Smooth muscle cell of the brain vasculature (primary cell): ENCODE measurements around the gene RC3H1.
"Not testable (repeated sequence)": the region's sequence is repeated elsewhere in the genome, so short reads cannot be mapped to it uniquely, and the experiment has no call there.

Experiments used
- DNase-seq: peaks from one replicate; pipeline ENCODE4 v3.0.0-alpha.2; 2012; ENCODE audit warnings: low read depth, low spot score

The RC3H1 gene

DNA sequence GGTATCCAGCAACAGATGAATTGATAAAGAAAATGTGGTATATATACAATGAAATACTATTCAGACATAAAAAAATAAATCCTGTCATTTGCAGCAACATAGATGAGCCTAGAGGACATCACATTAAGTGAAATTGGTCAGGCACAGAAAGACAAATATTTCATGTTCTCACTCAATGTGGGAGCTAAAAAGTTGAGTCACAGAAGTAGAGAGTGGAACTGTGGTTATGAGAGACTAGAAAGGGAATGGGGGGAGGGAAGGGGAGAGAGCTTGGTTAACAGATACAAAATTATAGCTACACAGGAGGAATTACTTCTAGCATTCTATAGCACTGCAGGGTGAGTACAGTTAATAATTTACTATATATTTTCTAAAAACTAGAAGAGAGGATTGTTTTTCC is 68.0 kb downstream of the RC3H1 start:
- DNase-seq: no peak

DNA sequence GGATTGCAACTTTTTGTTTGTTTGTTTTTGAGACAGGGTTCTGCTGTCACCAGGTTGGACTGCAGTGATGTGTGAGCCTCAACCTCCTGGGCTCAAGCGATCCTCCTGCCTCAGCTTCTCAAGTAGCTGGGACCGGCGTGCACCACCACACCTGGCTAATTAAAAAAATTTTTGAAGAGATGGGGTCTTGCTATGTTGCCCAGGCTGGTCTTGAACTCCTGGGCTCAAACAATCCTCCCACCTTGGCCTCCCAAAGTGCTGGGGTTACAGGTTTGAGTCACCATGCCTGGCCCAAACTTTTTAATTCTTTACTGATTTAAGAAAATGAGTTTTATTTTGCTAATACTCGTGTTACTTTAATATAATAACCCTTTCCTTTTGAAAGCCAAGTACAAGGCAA is 73.6 kb downstream of the RC3H1 start:
- DNase-seq: no peak

DNA sequence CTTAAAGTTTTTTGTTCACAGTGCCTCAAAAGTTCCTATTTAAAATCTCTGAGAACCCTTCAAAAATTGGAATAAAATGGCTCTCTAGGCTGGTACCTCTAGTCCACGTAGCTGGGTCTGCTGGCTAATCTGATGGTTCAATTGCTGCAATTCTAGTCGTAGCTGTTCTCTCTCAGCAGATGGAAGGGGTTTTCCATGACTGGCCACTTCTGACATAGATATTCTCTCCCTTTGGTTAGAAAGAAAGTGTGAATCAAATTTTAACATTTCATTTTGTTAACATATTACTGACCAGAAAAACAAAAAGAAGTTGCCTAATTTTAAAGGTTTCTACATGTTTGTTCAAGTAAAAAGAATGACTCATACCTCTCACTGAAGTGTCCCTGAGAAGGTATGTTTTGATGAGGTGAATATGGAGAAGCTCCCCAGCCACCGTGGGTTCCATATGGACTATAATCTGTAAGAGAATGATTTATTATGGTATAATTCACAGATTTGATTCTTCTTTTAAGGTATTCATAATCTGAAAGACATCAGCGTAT is 75.7 kb downstream of the RC3H1 start:
- DNase-seq: no peak

DNA sequence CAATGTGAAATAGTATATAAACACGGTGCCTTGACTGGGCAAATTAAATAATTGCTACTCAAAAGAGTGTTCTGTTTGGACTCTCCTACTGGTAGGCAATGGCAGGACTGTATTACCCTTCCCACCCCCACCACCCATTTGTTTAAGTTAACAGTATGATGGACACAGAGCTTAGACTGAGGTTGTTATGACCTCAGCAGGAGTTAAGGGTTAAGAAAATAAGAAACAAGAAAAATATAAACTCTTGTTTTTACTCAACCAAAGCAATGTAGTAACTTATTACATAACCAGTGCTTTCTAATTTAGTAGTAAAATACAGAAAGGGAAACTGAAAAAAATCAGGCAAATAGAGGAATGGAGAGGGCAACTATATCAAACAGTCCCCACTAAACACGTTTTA is 85.1 kb downstream of the RC3H1 start:
- DNase-seq: peak; percentile 29

DNA sequence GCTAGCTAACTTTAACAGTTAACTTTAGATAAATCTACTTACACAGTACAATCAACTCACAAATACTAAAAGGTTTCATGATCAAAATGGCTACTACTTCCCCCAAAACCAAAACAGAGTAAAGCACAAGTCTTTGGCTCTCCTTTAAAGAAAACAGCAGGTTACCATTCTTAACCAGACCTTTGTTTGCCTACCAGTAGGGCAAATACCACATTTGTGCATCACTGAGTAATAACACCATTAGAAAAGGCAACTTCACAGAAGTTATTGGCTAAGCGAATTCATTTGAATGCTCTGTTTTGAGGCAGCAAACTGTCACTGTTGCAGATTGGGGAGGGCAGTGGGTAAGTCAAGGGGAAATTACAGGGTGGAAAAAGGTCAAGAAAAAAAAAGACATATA is 87.7 kb downstream of the RC3H1 start:
- peak; percentile 49 for DNase-seq

DNA sequence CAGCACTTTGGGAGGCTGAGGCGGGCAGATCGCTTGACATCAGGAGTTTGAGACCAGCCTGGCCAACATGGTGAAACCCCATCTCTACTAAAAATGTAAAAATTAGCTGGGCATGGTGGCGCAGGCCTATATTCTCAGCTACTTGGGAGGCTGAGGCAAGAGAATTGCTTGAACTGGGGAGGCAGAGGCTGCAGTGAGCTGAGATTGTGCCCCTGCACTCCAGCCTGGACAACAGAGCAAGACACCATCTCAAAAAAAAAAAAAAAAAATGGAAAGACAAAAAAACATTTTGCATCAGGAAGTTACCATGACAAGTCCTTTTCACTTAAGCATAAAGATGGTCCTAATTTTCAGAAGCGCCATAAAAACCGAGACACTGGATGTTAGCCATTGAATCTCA is 91.6 kb downstream of the RC3H1 start:
- DNase-seq: not testable (repeated sequence)

DNA sequence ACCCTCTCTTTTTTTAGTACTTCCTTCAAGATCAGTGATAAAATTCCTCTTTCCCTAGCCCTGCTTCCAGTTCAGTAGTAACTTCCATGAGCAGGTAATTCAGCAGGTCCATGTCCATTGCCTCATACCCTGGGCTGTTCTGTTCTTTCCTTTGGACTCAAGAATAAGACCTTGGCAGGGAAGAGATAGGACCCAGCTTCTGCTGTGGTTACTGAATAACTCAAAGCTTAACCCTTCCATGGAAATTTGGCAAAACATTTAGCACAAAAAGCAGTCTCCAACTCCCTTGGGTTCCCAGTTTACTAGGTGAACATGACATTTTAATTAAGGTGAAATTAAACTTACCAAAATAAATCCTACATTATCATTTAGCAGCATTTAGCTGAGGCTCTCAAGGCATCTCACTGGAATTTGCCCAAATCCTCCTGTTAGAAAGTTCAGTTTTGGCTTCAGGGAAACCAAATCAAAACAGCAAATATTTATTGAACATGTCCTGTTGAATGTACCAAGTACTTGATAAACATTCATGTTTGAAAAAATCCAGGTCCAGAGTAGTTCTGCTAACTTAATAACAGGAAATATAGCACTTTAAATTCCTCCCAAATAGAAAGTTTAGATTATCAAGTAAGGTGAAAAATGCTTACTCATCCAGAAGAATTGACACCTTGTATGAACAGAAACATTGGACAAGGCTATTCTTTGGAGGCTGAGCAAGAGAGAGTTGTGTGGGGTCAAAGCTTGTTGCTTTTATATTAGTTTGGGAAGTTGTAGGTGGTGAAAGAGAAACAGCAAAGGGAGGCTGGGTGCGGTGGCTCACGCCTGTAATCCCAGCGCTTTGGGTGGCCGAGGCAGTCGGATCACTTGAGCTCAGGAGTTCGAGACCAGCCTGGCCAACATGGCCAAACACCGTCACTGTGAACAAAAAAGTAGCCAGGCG is 96.6 kb downstream of the RC3H1 start:
- no peak for DNase-seq

DNA sequence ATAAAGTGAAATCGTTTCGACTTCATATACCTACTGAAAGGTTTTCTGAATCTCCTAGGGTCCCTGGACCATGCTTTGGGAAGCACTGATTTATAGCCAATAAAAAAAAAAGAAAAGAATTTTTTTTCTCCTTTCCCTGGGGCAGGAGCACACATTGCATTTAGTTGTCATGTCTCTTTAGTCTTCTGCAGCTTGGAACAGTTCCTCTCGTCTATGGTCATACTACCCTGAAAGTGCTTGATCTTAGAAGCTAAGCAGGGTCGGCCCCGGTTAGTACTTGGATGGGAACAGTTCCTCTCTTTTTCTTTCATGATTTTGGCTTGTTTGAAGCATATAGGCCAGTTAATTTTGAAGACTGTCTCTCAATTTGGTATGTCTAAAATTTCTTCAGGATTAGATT is 101.3 kb downstream of the RC3H1 start:
- DNase-seq: no peak

DNA sequence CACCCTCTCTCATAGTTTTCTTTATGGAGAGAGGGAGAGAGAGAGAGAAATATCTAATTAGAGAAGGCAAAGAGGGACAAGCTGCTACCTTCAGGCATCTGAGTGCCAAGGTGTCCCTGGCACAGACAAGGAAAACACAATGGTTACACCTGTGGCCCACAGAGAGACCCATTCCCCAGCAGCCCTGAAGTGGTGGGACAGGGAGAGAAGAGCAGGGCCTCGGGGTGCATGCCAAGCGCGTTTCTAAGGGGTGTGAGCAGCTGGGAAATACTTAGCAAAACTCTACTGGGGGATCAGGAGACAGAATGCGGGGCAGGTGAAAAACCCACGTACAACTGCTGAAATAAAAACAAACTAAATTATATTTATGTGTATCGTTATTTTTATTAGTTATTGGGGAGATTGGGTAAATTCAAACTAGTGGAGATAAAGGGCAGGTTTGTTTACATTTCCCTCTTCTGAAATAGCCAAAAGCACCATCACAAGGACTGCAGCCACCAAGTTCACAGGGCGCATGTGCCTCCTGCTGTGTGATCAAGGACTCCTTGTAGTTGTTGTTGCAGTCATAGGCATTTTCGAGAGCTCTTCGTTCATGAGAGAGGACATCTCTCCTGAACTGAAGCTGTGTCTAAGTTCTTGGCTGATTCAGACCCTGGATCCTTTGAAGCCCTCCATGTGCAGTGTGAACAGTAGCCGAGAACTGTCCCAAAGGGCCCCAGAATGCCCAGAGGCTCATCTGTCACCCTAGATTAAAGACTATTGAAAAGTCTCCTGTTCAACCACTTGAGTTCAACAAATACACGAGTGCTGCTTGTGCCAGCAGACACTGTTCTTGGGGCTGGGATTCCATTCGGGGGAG is 104.3 kb downstream of the RC3H1 start:
- DNase-seq: no peak

DNA sequence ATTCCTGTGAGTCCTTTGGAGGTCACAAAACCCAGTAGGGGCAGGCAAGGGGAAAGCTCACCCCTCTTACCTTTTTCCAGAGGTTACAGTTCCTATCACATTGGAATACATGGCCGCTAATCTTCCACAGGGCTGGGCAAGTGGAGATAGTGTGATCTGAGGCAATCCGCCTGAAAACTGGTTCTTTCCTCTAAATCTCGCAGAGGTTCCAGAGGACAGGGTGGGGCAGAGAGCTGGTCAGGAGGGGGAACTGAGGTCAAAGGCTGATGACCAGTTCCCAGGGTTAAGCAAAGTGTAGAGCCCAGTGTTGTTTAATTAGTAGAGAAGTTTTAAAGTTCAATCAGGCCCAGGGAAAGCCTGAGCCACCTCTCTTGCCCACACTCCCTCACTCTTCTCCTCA is 105.0 kb downstream of the RC3H1 start, which contains the start of gene SERPINC1:
Gene SERPINC1 (minus strand): TSS at position 179 of the 400 bp plus-strand sequence. CDS start 68 bp downstream, at position 111.
- DNase-seq: no peak

DNA sequence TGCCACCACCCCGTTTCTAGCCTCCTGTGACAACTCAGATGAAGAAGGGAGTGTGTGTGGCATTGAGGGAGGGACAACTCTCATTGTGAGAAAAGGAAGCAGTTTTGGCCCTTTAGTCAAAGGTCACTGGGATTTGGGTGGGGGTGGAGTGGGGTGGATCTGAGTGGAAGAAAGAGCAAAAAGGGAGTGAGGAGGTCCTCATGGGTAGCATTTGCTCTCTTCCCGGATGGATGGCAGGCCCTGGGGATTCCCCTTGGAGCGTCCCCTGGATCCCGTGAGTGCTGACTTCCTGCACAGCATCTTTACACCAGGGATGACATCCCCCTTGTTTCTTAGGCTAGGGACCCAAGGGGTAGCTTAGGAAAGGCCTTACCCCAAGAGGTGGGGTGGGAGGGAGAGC is 105.5 kb downstream of the RC3H1 start:
- DNase-seq: no peak

DNA sequence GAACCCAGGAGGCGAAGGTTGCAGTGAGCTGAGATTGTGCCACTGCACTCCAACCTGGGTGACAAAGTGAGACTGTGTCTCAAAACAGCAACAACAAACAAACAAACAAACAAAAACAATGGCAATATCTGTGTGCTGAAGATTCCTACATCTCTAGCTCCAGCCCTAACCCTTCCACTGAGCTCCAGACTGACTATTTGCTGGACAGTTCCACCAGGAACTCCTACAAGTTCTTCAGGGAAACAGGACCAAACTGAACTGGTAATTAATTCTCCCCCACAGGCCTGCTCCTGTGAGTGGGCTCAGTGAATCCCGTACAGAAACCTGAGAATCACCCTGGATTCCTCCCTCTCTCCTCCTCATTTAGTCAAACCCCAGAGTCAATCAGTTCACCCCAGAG is 106.6 kb downstream of the RC3H1 start:
- DNase-seq: no peak

DNA sequence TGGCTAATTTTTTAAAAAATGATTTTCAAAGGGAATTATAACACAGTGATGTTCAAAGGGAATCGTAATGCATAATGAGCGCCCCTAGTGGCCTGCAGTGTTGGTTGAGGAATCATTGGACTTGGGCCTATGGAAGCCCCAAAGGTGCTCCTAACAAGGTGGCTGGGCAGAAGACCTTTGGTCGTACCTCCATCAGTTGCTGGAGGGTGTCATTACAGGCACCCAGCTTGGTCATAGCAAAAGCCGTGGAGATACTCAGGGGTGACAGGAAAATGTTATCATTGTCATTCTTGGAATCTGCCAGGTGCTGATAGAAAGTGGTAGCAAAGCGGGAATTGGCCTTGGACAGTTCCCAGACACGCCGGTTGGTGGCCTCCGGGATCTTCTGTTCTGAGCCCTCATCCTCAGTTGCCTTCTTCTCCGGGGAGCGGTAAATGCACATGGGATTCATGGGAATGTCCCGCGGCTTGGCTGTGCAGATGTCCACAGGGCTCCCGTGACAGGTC is 107.7 kb downstream of the RC3H1 start:
- no peak for DNase-seq

DNA sequence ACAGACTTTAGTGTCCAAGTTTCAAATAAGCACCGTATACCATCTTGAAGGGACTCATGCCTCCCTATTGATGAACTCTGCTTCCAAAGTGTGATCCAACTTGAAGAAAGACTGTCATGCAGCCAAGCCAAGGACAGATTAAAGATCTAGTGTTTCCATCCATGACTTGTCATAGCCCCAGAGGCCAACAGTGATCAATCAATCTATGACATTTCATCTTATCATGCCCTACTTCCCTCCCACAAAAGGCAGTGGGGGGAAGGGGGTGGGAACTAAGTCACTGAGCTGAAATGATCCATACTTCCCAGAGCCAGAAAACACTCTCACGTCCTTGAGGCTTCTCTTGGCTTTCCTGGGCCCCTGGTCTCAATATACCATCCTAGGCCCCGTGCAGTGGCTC is 109.0 kb downstream of the RC3H1 start:
- DNase-seq: no peak

DNA sequence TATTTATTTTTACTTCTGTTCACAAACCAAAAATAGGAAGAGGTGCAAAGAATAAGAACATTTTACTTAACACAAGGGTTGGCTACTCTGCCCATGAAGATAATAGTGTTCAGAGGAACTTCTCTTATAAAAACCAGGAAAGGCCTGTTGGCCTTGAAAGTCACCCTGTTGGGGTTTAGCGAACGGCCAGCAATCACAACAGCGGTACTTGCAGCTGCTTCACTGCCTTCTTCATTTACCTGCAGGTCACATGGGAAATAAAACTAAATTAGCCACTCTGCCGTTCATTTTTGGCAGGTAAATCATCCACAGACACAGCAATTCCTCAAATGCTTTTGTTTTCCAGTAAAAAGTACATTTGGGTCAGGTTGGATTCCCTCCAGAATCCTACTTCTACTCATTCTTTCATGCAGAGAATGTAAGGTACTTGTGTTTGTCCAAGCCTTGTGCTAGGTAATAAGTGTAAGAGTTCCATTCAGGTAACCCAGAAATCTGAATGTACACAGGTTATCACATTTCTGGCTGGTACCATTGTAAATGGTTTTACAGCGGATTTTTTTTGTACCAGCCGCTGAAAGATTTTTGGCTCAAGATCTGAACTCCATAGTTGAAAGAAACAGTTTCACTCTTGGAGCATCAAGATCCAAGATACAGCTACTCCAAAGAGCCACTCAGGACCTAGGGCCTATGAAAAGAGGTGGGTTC is 118.2 kb downstream of the RC3H1 start:
- DNase-seq: no peak

DNA sequence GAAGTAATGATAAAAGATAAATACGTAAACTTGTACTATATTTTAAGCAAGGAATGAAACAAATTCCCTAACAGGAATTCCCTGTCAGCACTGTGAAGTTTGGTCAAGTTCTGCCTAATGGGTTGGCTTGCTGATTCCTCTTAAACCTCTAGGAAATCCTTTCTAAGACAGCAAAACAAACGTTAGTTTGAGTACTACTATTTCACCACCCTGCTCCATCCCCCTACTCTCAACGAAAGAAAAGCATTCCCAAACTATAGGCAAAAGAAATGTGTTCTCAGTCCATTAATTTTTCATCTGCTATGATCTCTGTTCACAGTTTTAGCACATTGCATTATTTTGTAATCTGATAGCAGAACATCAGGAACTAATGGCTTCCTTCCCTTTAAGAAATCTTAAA is 121.2 kb downstream of the RC3H1 start:
- no peak for DNase-seq

DNA sequence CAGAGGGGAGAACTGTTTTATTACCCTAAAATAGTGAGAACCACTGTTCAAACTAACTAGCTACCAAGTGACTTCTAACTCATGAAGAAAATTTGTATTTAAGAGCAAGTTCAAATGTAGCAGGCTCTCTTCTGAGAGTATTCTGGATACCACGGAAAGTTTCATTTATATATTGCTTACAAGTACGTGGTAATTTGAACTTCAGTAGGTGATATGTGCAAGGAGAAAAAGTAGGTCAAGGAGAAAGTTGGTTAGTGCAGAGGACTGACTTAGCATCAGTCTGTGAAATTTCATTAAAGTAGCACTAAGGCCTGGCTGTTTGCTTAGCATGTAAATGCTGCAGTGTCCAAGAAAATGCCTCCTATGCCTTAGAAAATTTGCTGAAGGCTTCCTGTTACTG is 121.7 kb downstream of the RC3H1 start:
- no peak for DNase-seq

DNA sequence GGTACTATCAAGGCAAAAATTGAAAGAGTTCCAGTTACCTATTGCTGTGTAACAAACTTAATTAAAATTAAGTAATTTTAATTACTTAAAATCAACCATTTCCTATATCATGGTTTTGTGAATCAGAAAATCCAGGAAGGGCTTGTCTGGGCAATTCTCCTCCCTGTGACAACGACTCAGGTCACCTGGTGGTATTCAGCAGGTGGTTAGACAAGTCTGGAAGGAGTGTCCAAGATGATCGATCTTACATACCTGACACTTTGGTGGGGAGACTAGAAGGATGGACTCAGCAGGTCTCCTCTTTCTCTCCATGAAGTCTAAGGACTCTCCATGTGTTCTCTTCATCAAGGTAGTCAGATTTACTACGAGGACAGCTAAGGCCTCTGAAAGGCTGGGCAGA is 128.0 kb downstream of the RC3H1 start:
- no peak for DNase-seq

DNA sequence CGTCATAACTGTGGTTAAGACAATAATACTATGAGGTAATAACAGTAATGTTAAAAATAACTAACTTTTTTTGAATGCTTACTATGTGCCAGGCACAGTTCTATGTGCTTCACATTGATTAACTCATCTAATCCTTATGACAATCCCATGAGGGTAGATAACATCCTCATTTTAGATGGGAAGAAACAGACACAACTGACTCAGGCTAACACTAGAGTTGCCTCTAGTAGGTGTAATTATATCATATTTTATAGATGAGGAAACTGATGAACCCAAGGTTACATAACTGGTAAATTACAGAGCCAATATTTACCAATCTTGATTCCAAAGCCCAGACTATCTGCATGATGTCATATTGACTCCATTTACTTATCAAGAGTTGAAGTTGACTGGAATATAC is 128.5 kb downstream of the RC3H1 start:
- DNase-seq: no peak

DNA sequence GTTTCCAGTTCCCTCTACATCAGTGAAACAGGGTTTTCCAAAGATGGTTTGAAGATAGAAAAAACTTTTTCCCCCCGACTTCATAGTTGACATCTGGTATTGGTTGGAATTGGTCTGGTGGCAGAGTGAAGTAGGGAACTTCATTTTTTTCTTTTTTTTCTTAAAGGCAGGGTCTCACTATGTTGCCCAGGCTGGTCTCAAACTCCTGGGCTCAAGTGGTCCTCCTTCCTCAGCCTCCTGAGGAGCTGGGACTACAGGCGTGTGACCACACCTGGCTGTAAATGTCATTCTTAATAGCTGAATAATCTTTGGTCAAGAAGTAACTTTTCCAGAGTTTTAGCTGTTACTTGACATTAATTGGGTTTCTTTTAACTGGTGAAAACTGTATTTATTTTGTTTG is 132.3 kb downstream of the RC3H1 start:
- no peak for DNase-seq

DNA sequence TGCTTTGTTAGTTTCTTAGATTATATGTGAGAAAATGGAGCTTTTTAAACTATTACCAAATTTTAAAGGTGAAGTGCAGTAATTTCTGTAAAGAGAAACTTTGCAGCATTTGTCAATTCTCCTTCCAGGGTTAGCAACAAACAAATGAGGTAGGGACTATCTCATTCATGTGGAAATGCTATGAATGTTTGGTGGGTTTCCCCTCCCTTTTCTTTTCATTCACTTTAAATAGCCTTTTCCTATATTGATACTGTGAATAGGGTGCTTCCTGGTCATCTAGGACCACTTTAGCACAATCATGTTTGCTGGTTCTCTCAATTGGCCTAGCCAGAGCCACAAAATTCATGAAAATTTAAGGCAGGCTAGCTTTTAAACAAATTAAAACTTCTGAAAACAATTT is 133.4 kb downstream of the RC3H1 start:
- no peak for DNase-seq

DNA sequence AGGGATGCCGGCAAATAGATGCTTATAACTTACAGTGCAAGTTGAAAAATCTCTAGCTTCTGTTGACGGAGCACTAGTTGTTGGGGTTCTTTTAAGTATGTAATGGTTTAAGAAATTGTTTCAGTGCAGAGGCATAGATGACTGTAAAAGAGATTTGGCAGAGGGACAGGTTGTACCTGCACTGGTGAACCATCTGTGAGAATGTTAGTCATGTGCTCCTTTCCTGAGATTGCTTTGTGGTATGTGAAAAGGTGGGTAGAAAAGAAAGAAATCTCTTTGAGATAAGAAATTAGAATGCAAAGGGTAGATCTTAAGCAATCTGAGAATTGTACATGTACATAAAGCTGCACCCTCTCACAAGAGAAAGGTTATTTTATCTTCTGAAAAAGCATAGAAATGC is 134.5 kb downstream of the RC3H1 start:
- no peak for DNase-seq
